Astrocyte of the spinal cord (primary cell): ENCODE measurements around the gene KRTAP4-12.
A peak's percentile ranks its signal among the peaks of the same experiment; 100 is the strongest.
"Not testable (repeated sequence)": the region's sequence is repeated elsewhere in the genome, so short reads cannot be mapped to it uniquely, and the experiment has no call there.

Experiments
- DNase-seq: peaks from one replicate; pipeline ENCODE4 v3.0.0; 2011; ENCODE audit warnings: low read depth, low spot score
- H3K4me3 ChIP-seq: 2 replicates; pipeline ENCODE4 v1.5.1; 2011; ENCODE audit warnings: low read depth, mild to moderate bottlenecking, low read length, moderate library complexity
- CTCF ChIP-seq: IDR thresholded peaks from 2 replicates; pipeline ENCODE4 v1.5.1; 2012; ENCODE audit warnings: low read depth, mild to moderate bottlenecking, low read length, inconsistent platforms
- in situ Hi-C: cut with HindIII; loops from 2 replicates; pipeline ENCODE4 v1.10.0; 2017; ENCODE audit warnings: low sequenced_read_pairs

Gene KRTAP4-12

GRCh38 chr17:41098481-41098880 lies 25.5 kb downstream of the KRTAP4-12 start:
- in situ Hi-C loops: no loop called here
- TF ChIP-seq CTCF: no peak
- DNase-seq: peak; percentile 31
- no peak overlapping the region for H3K4me3 ChIP-seq

GRCh38 chr17:41098042-41098441 lies 25.9 kb downstream of the KRTAP4-12 start, which contains the start of gene KRTAP4-8:
KRTAP4-8 (minus strand) TSS chr17:41098142; CDS start chr17:41098084, 58 bp downstream.
- TF ChIP-seq CTCF: no peak
- in situ Hi-C loops: no loop called here
- no peak for DNase-seq
- H3K4me3 ChIP-seq: no peak within 1 kb of the TSS

GRCh38 chr17:41096055-41096454 lies 27.9 kb downstream of the KRTAP4-12 start:
- in situ Hi-C loops: no loop called here
- DNase-seq: no peak
- TF ChIP-seq CTCF: no peak
- H3K4me3 ChIP-seq: no peak overlapping the region

- DNase-seq, H3K4me3 ChIP-seq, in situ Hi-C loops: not testable (repeated sequence)
Observed at GRCh38 chr17:41088760-41089352, 35.1 kb downstream of the KRTAP4-12 start.

GRCh38 chr17:41084100-41084856 lies 39.7 kb downstream of the KRTAP4-12 start, which contains the start of gene KRTAP4-7:
KRTAP4-7 (plus strand) TSS chr17:41084150; CDS start chr17:41084207, 57 bp downstream.
- in situ Hi-C loops: not testable (repeated sequence)

GRCh38 chr17:41083427-41083826 lies 40.6 kb downstream of the KRTAP4-12 start:
- DNase-seq, H3K4me3 ChIP-seq, in situ Hi-C loops: not testable (repeated sequence)

More at GRCh38 chr17:41084100-41084856, 39.7 kb downstream of the KRTAP4-12 start, which contains the start of gene KRTAP4-7:
- H3K4me3 ChIP-seq, DNase-seq: not testable (repeated sequence)

- H3K4me3 ChIP-seq: no peak overlapping the region
- no peak for TF ChIP-seq CTCF
- in situ Hi-C loops: no loop called here
- no peak for DNase-seq
Observed at GRCh38 chr17:41082626-41083025, 41.4 kb downstream of the KRTAP4-12 start.

GRCh38 chr17:41076788-41077187 lies 47.2 kb downstream of the KRTAP4-12 start:
- DNase-seq: no peak
- in situ Hi-C loops: no loop called here
- no peak overlapping the region for H3K4me3 ChIP-seq
- TF ChIP-seq CTCF: no peak
